Mucosa of rectum (tissue), 2 donors: Measurements from ENCODE around the gene PROM2.

Experiments used
- H3K27ac ChIP-seq, 2 donors: one replicate each; pipeline ENCODE4 v1.7.0; 2013; ENCODE audit warnings: inconsistent platforms in 2 of 2, low read depth in 2 of 2, low read length in 2 of 2
- H3K27me3 ChIP-seq, 2 donors: one replicate each; pipeline ENCODE4 v1.7.0; 2013; ENCODE audit warnings: low read length in 2 of 2; ENCODE audit not compliant: control insufficient read depth in 2 of 2, insufficient read depth in 2 of 2
- H3K36me3 ChIP-seq, 2 donors: one replicate each; pipeline ENCODE4 v1.7.0; 2013; ENCODE audit warnings: low read length in 2 of 2; ENCODE audit not compliant: control insufficient read depth in 2 of 2, insufficient read depth in 2 of 2
- H3K4me1 ChIP-seq, 2 donors: one replicate each; pipeline ENCODE4 v1.7.0; 2013; ENCODE audit warnings: low read length in 2 of 2, mild to moderate bottlenecking in 1 of 2; ENCODE audit not compliant: control insufficient read depth in 2 of 2, insufficient read depth in 2 of 2
- H3K4me3 ChIP-seq, 2 donors: one replicate each; pipeline ENCODE4 v1.7.0; 2013; ENCODE audit warnings: low read length in 2 of 2
- H3K9ac ChIP-seq, 2 donors: one replicate each; pipeline ENCODE4 v1.7.0; 2013; ENCODE audit warnings: low read length in 2 of 2, low read depth in 1 of 2, mild to moderate bottlenecking in 1 of 2
- H3K9me3 ChIP-seq, 2 donors: one replicate each; pipeline ENCODE4 v1.7.0; 2013; ENCODE audit warnings: low read length in 2 of 2; ENCODE audit not compliant: control insufficient read depth in 2 of 2
- donor health status: healthy.
- donor health status: Normal muscosa, but diverticular disease.

PROM2 gene

DNA sequence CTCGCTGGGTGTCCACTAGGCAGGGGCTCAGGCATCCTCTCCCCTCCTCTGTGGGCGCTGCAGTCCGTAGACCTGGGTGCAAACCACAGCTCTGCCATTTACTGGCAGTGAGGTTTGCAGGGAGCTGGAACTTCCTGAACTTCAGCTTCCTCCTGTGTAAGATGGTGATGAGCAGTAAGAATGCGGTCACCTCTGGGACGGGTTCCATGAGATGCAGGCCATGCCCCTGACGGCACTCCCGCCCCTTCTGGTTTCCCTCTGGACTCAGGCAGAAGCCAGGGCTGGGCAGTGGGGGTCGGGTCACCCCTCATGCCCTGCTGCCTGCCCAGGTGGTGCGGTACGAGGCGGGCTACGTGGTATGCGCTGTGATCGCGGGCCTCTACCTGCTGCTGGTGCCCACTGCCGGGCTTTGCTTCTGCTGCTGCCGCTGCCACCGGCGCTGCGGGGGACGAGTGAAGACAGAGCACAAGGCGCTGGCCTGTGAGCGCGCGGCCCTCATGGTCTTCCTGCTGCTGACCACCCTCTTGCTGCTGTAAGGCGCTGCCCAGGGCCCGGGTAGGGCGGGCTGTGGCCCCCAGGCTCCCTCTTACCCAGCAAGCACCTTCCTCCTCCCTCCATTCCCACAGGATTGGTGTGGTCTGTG lies 1.5 kb downstream of the PROM2 start:
- peak overlapping the region; percentile 77 to 79 for H3K27ac ChIP-seq
- H3K4me3 ChIP-seq: peak overlapping the region; percentile 61 to 65
- H3K36me3 ChIP-seq: peaks cover 3 to 6% of the 10 kb centered on the region in 2 donors
- H3K9ac ChIP-seq: peak overlapping the region; percentile 75 to 76
- H3K27me3 ChIP-seq: no peaks in the 10 kb centered on the region
- H3K4me1 ChIP-seq: peaks cover 27 to 47% of the 10 kb centered on the region in 2 donors
- no peaks in the 10 kb centered on the region for H3K9me3 ChIP-seq

DNA sequence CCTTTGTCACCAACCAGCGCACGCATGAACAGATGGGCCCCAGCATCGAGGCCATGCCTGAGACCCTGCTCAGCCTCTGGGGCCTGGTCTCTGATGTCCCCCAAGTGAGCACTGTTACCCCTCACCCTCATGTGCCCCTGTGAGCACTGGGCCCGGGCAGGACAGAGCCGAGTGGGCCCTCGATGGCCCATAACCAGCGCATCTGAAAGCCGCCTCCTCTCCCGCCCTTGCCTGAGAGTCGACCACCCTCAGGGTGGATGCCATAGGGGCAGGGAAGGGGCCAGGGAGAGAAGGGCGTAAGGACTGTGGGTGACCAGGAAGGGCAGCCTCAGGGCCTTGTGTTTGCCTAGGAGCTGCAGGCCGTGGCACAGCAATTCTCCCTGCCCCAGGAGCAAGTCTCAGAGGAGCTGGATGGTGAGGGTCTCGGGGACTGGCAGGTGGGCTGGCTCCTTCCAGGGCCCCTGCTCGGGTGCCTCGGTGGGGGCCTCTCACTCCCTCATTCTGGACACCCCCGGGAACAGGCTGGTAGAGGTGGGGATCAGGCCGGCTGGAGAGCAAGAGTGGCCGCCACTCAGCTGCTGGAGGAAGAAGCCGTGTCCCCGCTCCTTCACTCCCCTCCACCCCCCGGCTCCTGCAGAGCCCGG lies 2.1 kb downstream of the PROM2 start:
- H3K27me3 ChIP-seq: no peaks in the 10 kb centered on the region
- no peaks in the 10 kb centered on the region for H3K9me3 ChIP-seq
- H3K27ac ChIP-seq: peak overlapping the region in 1 of 2 donors; percentile 77

DNA sequence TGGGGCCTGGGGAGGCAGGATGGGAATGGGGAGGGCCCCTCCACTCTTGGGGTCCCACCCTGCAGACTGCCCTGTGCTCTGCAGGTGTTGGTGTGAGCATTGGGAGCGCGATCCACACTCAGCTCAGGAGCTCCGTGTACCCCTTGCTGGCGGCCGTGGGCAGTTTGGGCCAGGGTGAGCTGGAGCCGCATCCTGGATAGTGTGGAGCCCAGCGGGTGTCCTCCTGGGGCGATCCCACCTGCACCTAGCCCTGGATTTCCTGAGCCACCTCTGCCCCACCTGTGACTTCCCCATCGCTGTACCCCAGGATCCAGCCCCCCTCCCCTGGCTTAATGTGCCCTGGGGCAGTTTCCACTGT lies 2.6 kb downstream of the PROM2 start:
- Histone ChIP-seq H3K27me3 (no peaks in the 10 kb centered on the region), H3K27ac (peak overlapping the region; percentile 48 to 52), H3K4me3 (peak overlapping the region in 1 of 2 donors; percentile 37), H3K9me3 (no peaks in the 10 kb centered on the region), H3K4me1 (peaks cover 27 to 47% of the 10 kb centered on the region in 2 donors), H3K9ac (no peak overlapping the region), H3K36me3 (peaks cover 3 to 6% of the 10 kb centered on the region in 2 donors)

More for the DNA sequence above, 2.1 kb downstream of the PROM2 start:
- Histone ChIP-seq H3K9ac (peak overlapping the region; percentile 24 to 76), H3K4me3 (peak overlapping the region; percentile 61 to 65), H3K4me1 (peaks cover 27 to 47% of the 10 kb centered on the region in 2 donors), H3K36me3 (peaks cover 3 to 6% of the 10 kb centered on the region in 2 donors)

DNA sequence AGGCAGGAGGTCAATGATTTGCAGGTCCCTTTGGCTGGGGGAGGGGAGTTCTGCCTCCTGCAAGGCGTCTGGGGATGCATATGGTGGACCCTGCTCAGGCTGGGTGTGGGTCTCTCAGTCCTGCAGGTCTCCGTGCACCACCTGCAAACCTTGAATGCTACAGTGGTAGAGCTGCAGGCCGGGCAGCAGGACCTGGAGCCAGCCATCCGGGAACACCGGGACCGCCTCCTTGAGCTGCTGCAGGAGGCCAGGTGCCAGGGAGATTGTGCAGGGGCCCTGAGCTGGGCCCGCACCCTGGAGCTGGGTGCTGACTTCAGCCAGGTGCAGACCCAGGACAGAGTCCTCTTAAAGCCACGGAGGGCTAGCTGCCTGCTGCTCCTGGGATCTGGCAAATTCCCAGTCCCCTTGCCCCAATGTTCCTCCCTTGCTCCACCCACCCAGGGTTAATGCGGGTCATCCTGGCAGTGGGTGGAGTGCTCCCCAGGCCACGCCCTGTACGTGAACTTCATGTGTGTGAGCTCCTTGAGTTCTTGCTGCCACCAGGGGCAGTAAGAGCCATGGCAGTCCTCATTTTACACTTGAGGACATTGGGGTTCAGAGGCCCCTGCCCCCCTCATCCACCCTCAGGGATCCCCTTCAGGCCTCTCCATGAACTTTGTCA lies 3.1 kb downstream of the PROM2 start:
- peak overlapping the region; percentile 20 to 37 for H3K4me3 ChIP-seq
- no peaks in the 10 kb centered on the region for H3K27me3 ChIP-seq
- H3K36me3 ChIP-seq: peaks cover 5 to 6% of the 10 kb centered on the region in 2 donors
- peak overlapping the region; percentile 48 to 52 for H3K27ac ChIP-seq
- no peaks in the 10 kb centered on the region for H3K9me3 ChIP-seq
- H3K9ac ChIP-seq: no peak overlapping the region
- peaks cover 27 to 47% of the 10 kb centered on the region in 2 donors for H3K4me1 ChIP-seq

DNA sequence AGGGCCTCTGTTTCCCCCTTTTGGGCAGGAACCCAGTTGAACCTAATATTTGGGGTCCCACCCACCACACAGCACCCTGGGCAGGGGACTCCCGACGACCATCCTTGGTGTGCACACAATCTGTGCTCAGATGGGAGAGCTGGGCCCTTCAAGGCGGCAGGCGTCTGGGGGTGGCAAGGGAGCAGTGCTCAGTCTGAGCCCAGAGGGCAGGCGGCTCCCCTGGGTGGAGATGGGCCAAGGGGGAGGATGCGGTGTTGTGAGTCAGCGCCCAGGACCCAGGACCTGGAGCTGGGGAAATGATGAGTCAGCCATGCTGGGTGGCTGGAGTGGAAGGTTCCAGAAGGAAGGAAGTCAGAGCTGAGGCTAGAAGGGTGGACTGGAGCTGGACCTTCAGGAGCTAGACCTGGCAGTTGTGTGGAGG lies 3.8 kb downstream of the PROM2 start:
- H3K4me1 ChIP-seq: peaks cover 27 to 43% of the 10 kb centered on the region in 2 donors

DNA sequence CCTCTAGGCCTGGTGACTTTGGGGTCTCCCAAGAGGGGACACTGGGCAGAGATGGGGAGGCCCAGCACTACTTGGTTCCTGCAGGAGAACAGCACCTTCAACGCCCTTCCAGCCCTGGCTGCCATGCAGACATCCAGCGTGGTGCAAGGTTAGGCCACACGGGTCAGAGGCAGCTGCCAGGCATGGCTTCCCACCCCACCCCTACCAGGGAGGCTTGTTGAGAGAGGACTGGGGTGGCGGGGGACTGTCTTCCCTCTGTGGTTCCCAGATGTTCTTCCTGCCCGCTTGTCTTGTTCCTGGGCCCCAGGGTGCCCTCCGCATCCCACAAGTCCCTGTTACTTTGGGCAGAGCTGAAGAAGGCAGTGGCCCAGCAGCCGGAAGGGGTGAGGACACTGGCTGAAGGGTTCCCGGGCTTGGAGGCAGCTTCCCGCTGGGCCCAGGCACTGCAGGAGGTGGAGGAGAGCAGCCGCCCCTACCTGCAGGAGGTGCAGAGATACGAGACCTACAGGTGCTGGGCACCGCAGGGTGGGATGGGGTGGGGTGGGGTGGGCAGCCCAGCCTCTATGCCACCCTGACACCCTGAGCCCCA lies 4.5 kb downstream of the PROM2 start:
- Histone ChIP-seq H3K4me3 (no peak overlapping the region), H3K9me3 (no peaks in the 10 kb centered on the region), H3K9ac (no peak overlapping the region), H3K27me3 (no peaks in the 10 kb centered on the region), H3K4me1 (peaks cover 23 to 38% of the 10 kb centered on the region in 2 donors), H3K27ac (no peak overlapping the region), H3K36me3 (peaks cover 12 to 15% of the 10 kb centered on the region in 2 donors)

More for the DNA sequence above, 3.8 kb downstream of the PROM2 start:
- peaks cover 9 to 11% of the 10 kb centered on the region in 2 donors for H3K36me3 ChIP-seq
- H3K27ac ChIP-seq: no peak overlapping the region
- H3K9me3 ChIP-seq: no peaks in the 10 kb centered on the region
- no peak overlapping the region for H3K4me3 ChIP-seq
- H3K27me3 ChIP-seq: no peaks in the 10 kb centered on the region
- H3K9ac ChIP-seq: no peak overlapping the region

DNA sequence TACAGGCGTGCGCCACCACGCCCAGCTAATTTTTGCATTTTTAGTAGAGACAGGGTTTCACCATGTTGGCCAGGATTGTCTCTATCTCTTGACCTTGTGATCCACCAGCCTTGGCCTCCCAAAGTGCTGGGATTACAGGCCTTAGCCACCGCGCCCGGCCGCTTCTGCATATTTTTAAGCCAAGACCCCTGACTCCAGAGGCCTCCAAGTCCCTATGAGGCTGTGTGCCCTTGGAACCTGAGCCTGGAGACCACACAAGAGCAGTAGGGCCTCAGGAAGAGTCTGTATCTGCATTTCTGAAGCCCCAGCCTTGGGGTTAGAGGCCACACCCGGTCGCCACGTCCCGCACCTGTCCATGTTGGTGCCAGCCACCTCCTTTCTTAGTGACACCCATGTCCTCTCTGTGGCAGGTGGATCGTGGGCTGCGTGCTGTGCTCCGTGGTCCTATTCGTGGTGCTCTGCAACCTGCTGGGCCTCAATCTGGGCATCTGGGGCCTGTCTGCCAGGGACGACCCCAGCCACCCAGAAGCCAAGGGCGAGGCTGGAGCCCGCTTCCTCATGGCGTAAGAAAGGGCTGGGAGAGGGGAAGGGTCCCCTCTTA lies 5.3 kb downstream of the PROM2 start:
- Histone ChIP-seq H3K27me3 (no peaks in the 10 kb centered on the region), H3K27ac (no peak overlapping the region), H3K4me1 (peaks cover 21 to 30% of the 10 kb centered on the region in 2 donors), H3K9ac (no peak overlapping the region), H3K4me3 (no peak overlapping the region), H3K9me3 (no peaks in the 10 kb centered on the region), H3K36me3 (peaks cover 12 to 16% of the 10 kb centered on the region in 2 donors)

DNA sequence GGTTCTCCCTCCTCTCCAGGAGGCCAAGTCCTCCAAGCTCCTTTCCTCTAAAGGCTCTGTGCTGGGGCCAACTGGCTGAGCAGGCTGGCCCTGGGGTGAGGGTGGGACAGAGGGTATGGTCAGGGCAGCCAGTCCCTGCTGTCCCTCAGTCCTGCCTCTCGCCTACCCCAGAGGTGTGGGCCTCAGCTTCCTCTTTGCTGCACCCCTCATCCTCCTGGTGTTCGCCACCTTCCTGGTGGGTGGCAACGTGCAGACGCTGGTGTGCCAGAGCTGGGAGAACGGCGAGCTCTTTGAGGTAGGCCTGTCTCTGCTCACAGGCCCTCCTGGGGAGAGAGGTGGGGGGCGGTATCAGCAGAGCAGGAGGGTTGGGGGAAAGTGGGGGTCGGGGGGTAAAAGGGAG lies 6.8 kb downstream of the PROM2 start:
- H3K9me3 ChIP-seq: no peaks in the 10 kb centered on the region
- H3K9ac ChIP-seq: no peak overlapping the region
- H3K4me1 ChIP-seq: peaks cover 16 to 18% of the 10 kb centered on the region in 2 donors
- peaks cover 12 to 17% of the 10 kb centered on the region in 2 donors for H3K36me3 ChIP-seq
- no peaks in the 10 kb centered on the region for H3K27me3 ChIP-seq
- H3K4me3 ChIP-seq: no peak overlapping the region
- no peak overlapping the region for H3K27ac ChIP-seq

DNA sequence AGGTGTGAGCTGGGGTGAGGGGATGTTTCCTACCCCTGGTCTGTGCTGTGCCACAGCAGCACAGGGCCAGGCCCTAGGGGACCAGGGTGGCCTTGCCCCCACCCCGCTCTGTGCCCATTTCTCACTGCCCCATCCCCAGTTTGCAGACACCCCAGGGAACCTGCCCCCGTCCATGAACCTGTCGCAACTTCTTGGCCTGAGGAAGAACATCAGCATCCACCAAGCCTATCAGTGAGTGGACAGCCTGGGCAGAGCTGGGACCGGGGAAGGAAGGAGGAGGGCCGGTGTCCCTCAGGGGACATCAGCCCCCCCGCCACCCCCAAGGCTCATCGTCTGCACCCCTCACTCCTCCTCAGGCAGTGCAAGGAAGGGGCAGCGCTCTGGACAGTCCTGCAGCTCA lies 7.5 kb downstream of the PROM2 start:
- Histone ChIP-seq H3K9me3 (no peaks in the 10 kb centered on the region), H3K27me3 (no peaks in the 10 kb centered on the region), H3K27ac (no peak overlapping the region), H3K9ac (no peak overlapping the region), H3K4me3 (no peak overlapping the region), H3K36me3 (peaks cover 14 to 17% of the 10 kb centered on the region in 2 donors), H3K4me1 (peaks cover 11% of the 10 kb centered on the region in 2 donors)
